AG09319 (cell line): Measurements from ENCODE around the gene KLHL2.
"Not testable (repeated sequence)": the region's sequence is repeated elsewhere in the genome, so short reads cannot be mapped to it uniquely, and the experiment has no call there.

Source experiments
- DNase-seq: peaks from one replicate; pipeline ENCODE4 v3.0.0-alpha.2; 2010; ENCODE audit warnings: low read depth; ENCODE audit errors: extremely low read depth
- CTCF ChIP-seq: IDR thresholded peaks from 2 replicates; pipeline ENCODE4 v1.5.1; 2011; ENCODE audit warnings: low read depth, mild to moderate bottlenecking, inconsistent platforms, low read length, moderate library complexity

KLHL2 gene

GRCh38 chr4:165215034-165215751 lies 7.8 kb downstream of the KLHL2 start:
- DNase-seq = not testable (repeated sequence)

GRCh38 chr4:165215761-165216487 lies 8.6 kb downstream of the KLHL2 start:
- DNase-seq = not testable (repeated sequence)

- TF ChIP-seq CTCF = no peak
- no peak for DNase-seq
Measured at GRCh38 chr4:165217325-165217724, 10.0 kb downstream of the KLHL2 start.

- not testable (repeated sequence) for DNase-seq
Measured at GRCh38 chr4:165221306-165221705, 13.9 kb downstream of the KLHL2 start.

GRCh38 chr4:165221993-165222650 lies 14.8 kb downstream of the KLHL2 start:
- DNase-seq = not testable (repeated sequence)

- no peak for TF ChIP-seq CTCF
- no peak for DNase-seq
Measured at GRCh38 chr4:165222651-165222994, 15.3 kb downstream of the KLHL2 start.

GRCh38 chr4:165227401-165227800 lies 20.0 kb downstream of the KLHL2 start:
- DNase-seq = not testable (repeated sequence)

GRCh38 chr4:165229490-165230200 lies 22.3 kb downstream of the KLHL2 start:
- DNase-seq = not testable (repeated sequence)

GRCh38 chr4:165232623-165233433 lies 25.5 kb downstream of the KLHL2 start:
- not testable (repeated sequence) for DNase-seq

- no peak for TF ChIP-seq CTCF
- no peak for DNase-seq
Measured at GRCh38 chr4:165234766-165235165, 27.4 kb downstream of the KLHL2 start.

- DNase-seq = not testable (repeated sequence)
Measured at GRCh38 chr4:165236852-165237251, 29.5 kb downstream of the KLHL2 start.

GRCh38 chr4:165238041-165238640 lies 30.8 kb downstream of the KLHL2 start:
- not testable (repeated sequence) for DNase-seq

- DNase-seq = not testable (repeated sequence)
Measured at GRCh38 chr4:165240761-165241160, 33.4 kb downstream of the KLHL2 start.

- DNase-seq = not testable (repeated sequence)
Measured at GRCh38 chr4:165244148-165244547, 36.8 kb downstream of the KLHL2 start.

GRCh38 chr4:165244587-165245186 lies 37.3 kb downstream of the KLHL2 start:
- not testable (repeated sequence) for DNase-seq
